Peyer's patch (tissue), 4 donors: ENCODE data around the gene MTUS2. TPM values are rescaled to one million over a fixed set of nuclear protein-coding genes. Genes with fewer than 3 reads are reported as not detected.

Experiments used
- DNase-seq, 3 donors: peaks; one replicate each; pipeline ENCODE4 v3.0.0-alpha.2; 2017 to 2019
- H3K27ac ChIP-seq, 4 donors: fragments of 200-600 bp; sonication (generic); one replicate each; pipeline ENCODE4 v1.5.1; 2016 to 2019
- H3K27me3 ChIP-seq, 2 donors: fragments of 200-600 bp; sonication (generic); one replicate each; pipeline ENCODE4 v1.5.1; 2019
- H3K36me3 ChIP-seq, 3 donors: fragments of 200-600 bp; sonication (generic); one replicate each; pipeline ENCODE4 v1.5.1; 2016 to 2019
- H3K4me1 ChIP-seq, 4 donors: fragments of 200-600 bp; sonication (generic); one replicate each; pipeline ENCODE4 v1.5.1; 2016 to 2019
- H3K4me3 ChIP-seq, 4 donors: fragments of 200-600 bp; sonication (generic); 1 replicate in 3 of 4; 2 replicates in 1 of 4; pipeline ENCODE4 v1.5.1; 2016 to 2019; ENCODE audit warnings: mild to moderate bottlenecking in 1 of 4
- H3K9me3 ChIP-seq, 4 donors: fragments of 200-600 bp; sonication (generic); one replicate each; pipeline ENCODE4 v1.5.1; 2016 to 2019; ENCODE audit warnings: mild to moderate bottlenecking in 1 of 4
- POLR2A ChIP-seq, 2 donors: fragments of 450-650 bp; IDR thresholded peaks; one replicate each; pipeline ENCODE4 v1.5.1; 2017; ENCODE audit warnings: antibody characterized with exemption in 2 of 2, mild to moderate bottlenecking in 2 of 2, moderate library complexity in 2 of 2
- total RNA-seq, 4 donors: library from RNA; depleted of rRNA; stranded (reverse); fragments of >200 nt; gene quantifications; one replicate each; pipeline ENCODE4 v1.1.0, GENCODE V29; 2016
- TF ChIP-seq, protein P1 (sequence below), 6 experiments: fragments of 450-650 bp in 4 of 6; fragments of 200-600 bp in 2 of 6; sonication (generic) in 1 of 6; IDR thresholded peaks; one replicate each; pipeline ENCODE4 v1.5.1; 2017 to 2019; ENCODE audit warnings: antibody characterized with exemption in 6 of 6, mild to moderate bottlenecking in 3 of 6, moderate library complexity in 1 of 6

Gene MTUS2
- total RNA-seq, 4 donors from 2014 or later, result 0.13 to 0.28 (median 0.18) TPM; not detected in 1

DNA sequence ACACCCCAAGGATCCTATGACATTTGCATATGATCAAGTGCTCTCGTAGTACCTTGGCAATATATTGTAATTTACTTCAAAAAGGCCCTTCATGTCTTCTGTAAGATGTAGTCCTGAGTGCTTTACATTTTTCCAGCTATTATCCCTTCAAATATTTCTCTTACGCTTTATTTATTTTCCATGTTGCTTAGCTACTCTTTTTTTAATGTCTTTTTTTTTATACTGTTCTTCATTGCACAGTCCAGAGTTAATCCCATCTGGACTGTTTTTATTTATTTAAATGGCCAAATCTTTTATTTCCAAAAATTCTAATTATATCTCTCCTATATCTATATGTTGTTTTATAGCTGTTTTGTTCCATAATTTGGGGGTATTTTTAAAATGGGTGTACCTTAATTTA lies 404.1 kb downstream of the MTUS2 start:
- H3K27ac ChIP-seq, result no peak overlapping the region
- H3K36me3 ChIP-seq, result no peaks in the 10 kb centered on the region
- no peak for TF ChIP-seq POLR2A (IDR thresholded peaks at IDR 0.05)
- TF ChIP-seq, protein P1, sequence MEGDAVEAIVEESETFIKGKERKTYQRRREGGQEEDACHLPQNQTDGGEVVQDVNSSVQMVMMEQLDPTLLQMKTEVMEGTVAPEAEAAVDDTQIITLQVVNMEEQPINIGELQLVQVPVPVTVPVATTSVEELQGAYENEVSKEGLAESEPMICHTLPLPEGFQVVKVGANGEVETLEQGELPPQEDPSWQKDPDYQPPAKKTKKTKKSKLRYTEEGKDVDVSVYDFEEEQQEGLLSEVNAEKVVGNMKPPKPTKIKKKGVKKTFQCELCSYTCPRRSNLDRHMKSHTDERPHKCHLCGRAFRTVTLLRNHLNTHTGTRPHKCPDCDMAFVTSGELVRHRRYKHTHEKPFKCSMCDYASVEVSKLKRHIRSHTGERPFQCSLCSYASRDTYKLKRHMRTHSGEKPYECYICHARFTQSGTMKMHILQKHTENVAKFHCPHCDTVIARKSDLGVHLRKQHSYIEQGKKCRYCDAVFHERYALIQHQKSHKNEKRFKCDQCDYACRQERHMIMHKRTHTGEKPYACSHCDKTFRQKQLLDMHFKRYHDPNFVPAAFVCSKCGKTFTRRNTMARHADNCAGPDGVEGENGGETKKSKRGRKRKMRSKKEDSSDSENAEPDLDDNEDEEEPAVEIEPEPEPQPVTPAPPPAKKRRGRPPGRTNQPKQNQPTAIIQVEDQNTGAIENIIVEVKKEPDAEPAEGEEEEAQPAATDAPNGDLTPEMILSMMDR (IDR thresholded peaks at IDR 0.05), result no peak
- no peaks in the 10 kb centered on the region for H3K27me3 ChIP-seq
- H3K9me3 ChIP-seq, result peaks cover 0 to 2% (median 0%) of the 10 kb centered on the region in 4 donors
- H3K4me3 ChIP-seq, result no peak overlapping the region
- no peaks in the 10 kb centered on the region for H3K4me1 ChIP-seq
- no peak for DNase-seq

DNA sequence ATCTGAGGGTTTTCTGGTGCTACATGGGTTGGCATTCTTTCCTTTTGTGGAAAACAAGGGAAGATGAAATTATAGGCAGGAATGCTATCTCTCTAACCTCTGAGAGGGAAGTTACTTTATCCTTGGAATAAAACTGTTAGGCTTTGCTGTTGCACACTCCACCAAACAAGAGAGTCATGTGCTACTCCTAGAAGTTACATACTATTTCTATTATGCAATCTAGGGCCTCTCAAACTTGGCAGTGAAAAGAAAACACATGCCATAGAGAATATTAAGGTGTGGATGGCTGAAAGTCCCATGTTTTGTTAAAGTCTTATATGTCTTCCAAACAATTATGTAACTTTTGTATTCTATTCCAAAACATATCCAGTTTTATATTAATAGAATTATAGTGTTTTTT lies 407.4 kb downstream of the MTUS2 start:
- no peak for DNase-seq
- TF ChIP-seq, protein P1 (IDR thresholded peaks at IDR 0.05), result no peak
- TF ChIP-seq POLR2A (IDR thresholded peaks at IDR 0.05), result no peak
- H3K36me3 ChIP-seq, result no peaks in the 10 kb centered on the region
- peaks cover 0 to 2% (median 0%) of the 10 kb centered on the region in 4 donors for H3K9me3 ChIP-seq
- no peak overlapping the region for H3K4me3 ChIP-seq
- H3K27me3 ChIP-seq, result no peaks in the 10 kb centered on the region
- H3K27ac ChIP-seq, result no peak overlapping the region
- no peaks in the 10 kb centered on the region for H3K4me1 ChIP-seq

DNA sequence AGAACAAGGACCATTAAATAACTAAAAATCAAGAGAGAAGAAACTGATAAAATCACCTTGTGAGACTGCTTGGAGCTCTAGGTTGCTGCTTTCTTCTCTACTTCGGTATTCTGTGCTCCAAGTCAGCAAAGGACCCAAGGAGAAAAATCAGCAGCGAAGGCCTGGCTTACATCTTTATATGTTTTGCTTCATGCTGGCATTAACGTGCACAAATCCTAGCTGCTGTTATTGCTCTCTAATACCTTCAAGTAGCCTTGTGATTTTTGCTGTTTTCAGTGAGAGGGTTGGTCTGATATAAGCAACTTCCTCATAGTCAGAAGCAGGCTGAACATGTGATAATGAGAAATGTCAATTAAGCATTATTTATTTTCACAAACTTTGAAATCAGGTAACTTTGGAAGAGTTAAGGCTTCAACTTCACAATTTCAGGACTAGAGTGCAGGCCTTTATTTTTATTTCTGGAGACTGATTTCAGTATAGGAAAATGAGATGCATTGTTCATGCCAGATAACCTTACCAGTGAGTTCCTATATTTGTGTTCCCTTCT lies 410.2 kb downstream of the MTUS2 start:
- no peaks in the 10 kb centered on the region for H3K4me1 ChIP-seq
- no peak for TF ChIP-seq POLR2A (IDR thresholded peaks at IDR 0.05)
- TF ChIP-seq, protein P1 (IDR thresholded peaks at IDR 0.05), result no peak
- no peaks in the 10 kb centered on the region for H3K27me3 ChIP-seq
- H3K4me3 ChIP-seq, result no peak overlapping the region
- no peaks in the 10 kb centered on the region for H3K9me3 ChIP-seq
- no peak for DNase-seq
- H3K27ac ChIP-seq, result no peak overlapping the region
- no peaks in the 10 kb centered on the region for H3K36me3 ChIP-seq

DNA sequence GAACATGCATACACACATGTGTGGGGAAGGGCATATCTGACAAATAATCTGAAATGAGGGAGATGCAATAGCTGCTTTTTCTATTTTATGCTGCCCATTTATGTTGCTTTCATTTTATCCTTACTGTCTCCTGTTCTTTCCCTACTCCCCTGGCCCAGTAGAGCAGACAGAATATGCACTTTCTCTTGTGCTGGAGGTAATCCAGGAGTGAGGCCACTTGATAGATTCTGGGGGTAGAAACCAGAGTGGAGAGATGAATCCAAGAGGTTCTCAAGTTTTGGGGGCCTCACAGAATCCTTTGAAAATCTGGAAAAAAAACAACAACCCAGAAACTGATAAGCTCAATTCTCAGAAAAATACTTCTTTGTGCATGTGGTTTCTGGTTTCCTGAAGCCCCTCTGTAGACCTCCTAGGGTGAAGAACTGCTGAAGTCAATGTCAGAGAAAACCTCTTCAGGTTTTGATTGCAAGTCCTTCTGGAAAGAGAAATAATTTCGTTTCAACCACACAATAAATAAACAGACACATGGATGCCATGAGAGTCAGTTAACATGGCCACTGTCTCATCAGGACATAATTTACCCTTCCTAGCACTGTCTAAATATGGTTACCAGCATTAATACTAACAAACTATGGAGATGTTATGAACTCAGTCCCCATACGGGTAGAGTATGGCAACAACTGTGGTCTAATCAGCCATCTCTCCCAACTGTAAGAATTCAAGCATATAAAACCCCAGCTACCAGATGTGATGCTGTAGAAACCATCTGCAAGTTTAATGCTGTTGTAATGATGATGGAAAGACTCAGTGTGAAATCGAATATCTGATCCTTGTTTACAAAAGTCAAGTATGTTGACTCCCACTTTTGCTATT lies 419.8 kb downstream of the MTUS2 start:
- Histone ChIP-seq H3K36me3 (no peaks in the 10 kb centered on the region), H3K27ac (no peak overlapping the region), H3K4me3 (no peak overlapping the region), H3K9me3 (no peaks in the 10 kb centered on the region), H3K27me3 (no peaks in the 10 kb centered on the region), H3K4me1 (no peaks in the 10 kb centered on the region)
- no peak for DNase-seq
- TF ChIP-seq, protein P1 (IDR thresholded peaks at IDR 0.05), result no peak
- TF ChIP-seq POLR2A (IDR thresholded peaks at IDR 0.05), result no peak

DNA sequence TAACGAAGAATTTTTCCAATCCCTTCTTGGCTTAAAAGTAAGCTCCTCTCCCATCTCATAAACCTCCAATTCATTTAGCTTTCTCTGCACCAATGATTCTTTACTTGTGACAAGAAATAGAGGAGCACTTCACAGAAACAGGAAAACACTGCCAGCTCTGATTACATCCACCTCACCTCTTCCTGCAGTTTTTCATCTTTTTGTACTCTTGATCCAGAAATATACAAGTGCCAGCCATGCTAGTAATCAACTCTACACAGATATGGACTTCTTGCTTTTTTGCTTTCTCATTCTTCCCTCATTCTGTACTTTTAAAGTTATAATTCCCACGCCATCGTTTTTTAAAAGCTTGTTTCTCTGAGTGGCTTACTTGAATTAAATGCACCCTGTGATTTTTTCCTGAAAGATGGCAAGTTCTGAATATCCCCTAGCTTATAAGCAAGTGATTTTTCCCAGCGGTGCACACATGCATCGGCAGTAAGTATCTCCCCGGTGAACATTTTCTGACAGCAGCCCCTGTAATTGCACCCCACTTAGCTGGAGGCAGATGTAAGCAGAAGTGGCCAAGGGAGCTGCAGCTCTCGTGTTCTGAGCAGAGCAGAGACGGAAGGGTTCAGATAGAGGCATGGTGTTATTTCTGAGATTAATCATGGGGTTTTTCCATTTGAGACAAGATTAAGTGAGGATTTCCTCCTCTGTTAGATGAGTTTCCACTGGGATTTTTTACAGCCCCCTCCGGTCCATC lies 434.7 kb downstream of the MTUS2 start:
- H3K4me1 ChIP-seq, result no peaks in the 10 kb centered on the region
- H3K27me3 ChIP-seq, result no peaks in the 10 kb centered on the region
- no peaks in the 10 kb centered on the region for H3K36me3 ChIP-seq
- H3K9me3 ChIP-seq, result no peaks in the 10 kb centered on the region
- no peak overlapping the region for H3K27ac ChIP-seq
- H3K4me3 ChIP-seq, result no peak overlapping the region
- DNase-seq, result no peak
- TF ChIP-seq, protein P1 (IDR thresholded peaks at IDR 0.05), result no peak
- no peak for TF ChIP-seq POLR2A (IDR thresholded peaks at IDR 0.05)
